HTR-8/SVneo (cell line): ENCODE results near the gene TMEM126B.
A peak's percentile ranks its signal among the peaks of the same experiment; 100 is the strongest.

Experiments
- DNase-seq: peaks from one replicate; pipeline ENCODE4 v3.0.0; 2011; ENCODE audit warnings: low spot score, mixed read lengths; ENCODE audit not compliant: insufficient read length
- FAIRE-seq: peaks from 2 replicates; lab custom pipeline; 2011; peaks lifted over from hg19 to GRCh38; lab: Jason Lieb, UNC

The TMEM126B gene

DNA sequence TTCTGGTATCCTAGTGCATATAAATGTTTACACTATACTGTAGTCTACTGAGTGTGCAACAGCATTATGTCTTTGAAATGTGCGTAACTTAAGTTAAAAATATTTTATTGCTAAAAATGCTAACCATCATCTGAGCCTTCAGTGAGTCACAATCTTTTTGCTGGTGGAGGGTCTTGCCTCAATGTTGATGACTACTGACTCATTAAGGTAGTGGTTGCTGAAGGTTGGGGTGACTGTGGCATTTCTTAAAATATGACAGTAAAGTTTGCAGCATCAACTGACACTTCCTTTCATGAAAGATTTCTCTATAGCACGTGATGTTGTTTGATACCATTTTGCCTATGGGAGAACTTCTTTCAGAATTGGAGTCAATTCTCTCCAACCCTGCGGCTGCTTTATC is 45.0 kb downstream of the TMEM126B start:
- FAIRE-seq (no peak), DNase-seq (no peak)

- DNase-seq: no peak
- FAIRE-seq: no peak
Observed at GRCh38 chr11:85679576-85679975, 51.2 kb downstream of the TMEM126B start.

DNA sequence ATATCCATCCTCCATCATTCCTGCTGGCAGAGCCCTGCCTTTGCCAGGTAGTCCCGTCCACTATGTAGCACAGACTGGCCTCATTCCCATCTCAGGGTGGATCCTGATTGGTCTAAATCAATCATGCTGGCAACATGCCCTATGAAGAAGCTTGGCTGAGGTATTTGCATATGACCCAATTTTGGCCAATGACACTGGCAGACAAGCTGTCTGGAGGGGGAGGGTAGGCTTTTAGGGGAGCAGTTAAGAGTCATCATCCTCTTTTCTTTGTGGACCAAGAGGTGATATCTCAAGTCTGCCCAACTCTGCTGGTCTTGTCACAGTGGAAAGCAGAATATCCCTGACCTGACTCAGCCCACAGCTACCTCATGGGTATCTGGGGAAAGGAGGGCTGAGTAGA is 52.5 kb downstream of the TMEM126B start:
- DNase-seq (no peak), FAIRE-seq (no peak)

DNA sequence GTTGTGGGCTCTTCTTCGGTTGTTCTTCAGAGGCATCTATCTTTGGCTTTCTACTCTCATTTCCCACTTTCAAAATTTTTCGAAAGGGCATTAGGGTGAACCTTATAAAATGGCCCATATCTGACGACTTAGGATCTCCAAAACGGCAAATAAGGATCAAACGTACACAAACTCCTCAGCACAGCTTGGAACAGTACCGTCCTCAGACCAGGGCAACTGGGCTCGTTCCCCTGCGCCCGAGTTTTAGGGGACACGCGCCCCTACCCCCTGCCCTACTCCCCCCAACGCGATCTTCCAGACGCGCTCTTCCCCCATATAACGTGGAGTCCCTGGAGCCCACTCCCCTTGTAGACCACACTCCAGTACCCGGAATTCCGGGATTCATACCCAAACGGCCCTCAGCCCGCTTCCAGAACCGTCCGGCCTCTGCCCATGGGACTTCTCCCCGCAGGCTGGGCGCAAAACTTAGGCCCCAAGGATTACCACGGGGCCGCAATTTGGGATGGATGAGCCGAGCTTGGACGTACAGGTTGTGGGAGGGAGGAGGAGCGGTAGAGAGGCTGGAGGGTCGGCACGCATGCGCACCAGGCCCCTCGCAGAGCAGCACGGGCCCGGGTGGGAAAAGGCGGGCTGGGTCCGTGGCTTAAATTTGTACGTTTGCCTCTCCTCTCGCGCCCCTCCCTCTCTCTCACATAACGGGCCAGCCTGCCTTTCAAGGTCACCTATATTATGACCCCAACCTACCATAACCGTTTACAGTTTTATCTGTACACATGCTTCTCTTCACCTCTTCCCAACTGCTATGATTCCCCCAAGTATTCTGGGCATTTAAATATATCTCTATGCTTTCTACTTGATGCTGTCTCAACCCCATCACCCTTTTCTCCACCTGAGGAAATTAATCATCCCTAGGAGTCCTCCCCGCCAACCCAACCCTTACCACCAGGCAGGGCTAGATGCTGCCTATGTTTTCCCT is 54.2 kb downstream of the TMEM126B start:
- DNase-seq: no peak
- FAIRE-seq: no peak

- DNase-seq: no peak
- no peak for FAIRE-seq
Observed at GRCh38 chr11:85685125-85685819, 56.9 kb downstream of the TMEM126B start.

DNA sequence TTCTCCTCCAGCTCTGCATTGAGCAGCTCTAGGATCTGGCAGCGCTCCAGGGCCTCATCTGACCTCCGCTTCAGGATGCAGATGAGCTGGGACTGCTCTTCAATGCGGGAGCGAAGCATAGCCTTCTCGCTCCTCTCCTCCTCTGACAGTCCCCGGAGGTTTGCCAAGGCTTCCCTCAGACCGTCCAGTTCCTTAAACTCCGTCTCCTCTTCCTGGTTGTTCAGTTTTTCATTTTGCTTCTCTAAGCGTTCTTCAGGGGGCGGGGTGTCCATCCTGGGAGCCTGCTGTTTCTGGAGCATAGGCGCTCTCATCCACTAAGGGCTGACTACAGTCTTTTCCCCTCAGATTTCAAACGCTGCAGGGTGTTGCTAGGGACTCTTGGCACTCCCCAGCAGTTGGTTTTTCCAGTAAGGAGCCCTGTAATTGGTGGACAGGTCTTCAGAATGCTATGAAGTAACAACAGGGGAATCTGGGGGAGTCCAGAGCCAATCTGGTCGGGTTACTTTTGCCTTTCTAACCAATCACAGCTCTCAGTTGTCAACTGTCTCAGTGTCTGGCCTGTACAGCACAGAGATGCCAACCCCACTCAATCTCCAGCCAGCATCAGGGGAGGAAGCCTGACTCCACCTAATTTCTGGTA is 57.5 kb downstream of the TMEM126B start, which contains the start of gene CCDC89:
TSS of gene CCDC89 (minus strand) at position 376 of the 640 bp plus-strand sequence. CDS start at position 311, 65 bp downstream.
- FAIRE-seq (peak; percentile 92), DNase-seq (peak; percentile 85)
